Ectodermal cell (in vitro differentiated cells): ENCODE data around the gene UGT1A3.

Experiments used
- H3K27ac ChIP-seq: 2 replicates; pipeline ENCODE4 v1.7.0; 2013; ENCODE audit warnings: mild to moderate bottlenecking, low read depth, low read length; ENCODE audit not compliant: insufficient read depth, poor library complexity, severe bottlenecking
- H3K27me3 ChIP-seq: 2 replicates; pipeline ENCODE4 v1.7.0; 2013; ENCODE audit warnings: mild to moderate bottlenecking, low read length; ENCODE audit not compliant: insufficient read depth, control insufficient read depth, poor library complexity, severe bottlenecking
- H3K36me3 ChIP-seq: one replicate; pipeline ENCODE4 v1.7.0; 2013; ENCODE audit warnings: low read length; ENCODE audit not compliant: control insufficient read depth, insufficient read depth
- H3K4me1 ChIP-seq: one replicate; pipeline ENCODE4 v1.7.0; 2013; ENCODE audit warnings: low read length; ENCODE audit not compliant: control insufficient read depth, insufficient read depth
- H3K4me3 ChIP-seq: 2 replicates; pipeline ENCODE4 v1.7.0; 2013; ENCODE audit warnings: low read depth, low read length, control low read depth; ENCODE audit not compliant: insufficient read depth
- H3K9me3 ChIP-seq: 2 replicates; pipeline ENCODE4 v1.7.0; 2013; ENCODE audit warnings: mild to moderate bottlenecking, low read length, moderate library complexity; ENCODE audit not compliant: control insufficient read depth
- WGBS, 2 experiments: methylation state at CpG; one replicate each; pipeline ENCODE4 v1.1.7; 2013; ENCODE audit warnings: missing lambda C conversion rate in 2 of 2; 5-methylcytosine and 5-hydroxymethylcytosine counted together

Gene UGT1A3

DNA sequence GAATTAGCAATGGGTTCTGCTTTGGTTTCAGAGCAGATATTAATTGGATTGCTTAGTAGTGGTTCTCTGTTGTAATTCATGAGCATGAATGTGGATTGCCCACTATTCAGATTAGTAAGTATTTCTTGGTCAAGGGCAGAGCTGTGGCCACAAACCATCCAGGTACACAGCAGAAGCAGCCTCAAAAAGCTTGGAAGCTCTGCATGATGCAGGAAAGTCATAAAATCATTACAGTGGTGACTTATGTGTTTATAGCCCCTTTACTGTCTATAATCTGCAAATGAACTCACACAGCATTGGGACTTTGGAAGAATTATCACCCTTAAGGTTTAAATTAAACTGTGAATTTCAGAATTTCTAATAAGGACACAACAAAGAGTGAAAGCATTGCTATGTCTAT lies 29.3 kb downstream of the UGT1A3 start:
- H3K4me3 ChIP-seq = no peak overlapping the region
- H3K4me1 ChIP-seq = no peaks in the 10 kb centered on the region
- H3K9me3 ChIP-seq = no peaks in the 10 kb centered on the region
- no peak overlapping the region for H3K27ac ChIP-seq
- no peaks in the 10 kb centered on the region for H3K36me3 ChIP-seq
- H3K27me3 ChIP-seq = no peaks in the 10 kb centered on the region

DNA sequence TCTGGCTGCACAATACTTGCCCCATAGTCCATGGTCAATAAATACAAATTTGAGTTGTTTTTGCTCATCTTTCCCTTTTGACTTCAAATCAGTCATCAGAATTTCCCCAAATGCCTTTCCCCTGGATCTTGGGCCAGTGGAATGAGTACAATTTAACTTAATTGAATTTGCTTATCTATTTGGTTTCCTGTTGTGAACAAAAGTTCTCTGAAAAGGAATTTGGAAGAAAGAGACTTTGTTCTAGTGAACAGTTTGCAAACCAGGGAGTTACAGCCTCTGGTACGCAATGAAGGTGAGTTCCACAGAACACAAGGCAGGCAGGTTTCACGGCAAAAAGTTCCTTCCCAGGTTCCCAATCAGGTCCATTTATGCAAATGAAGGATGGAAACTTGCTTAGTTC lies 30.0 kb downstream of the UGT1A3 start:
- 94 to 97% methylated on average over 2 of the region's 2 CpGs for whole genome bisulfite sequencing, 2 experiments
- Histone ChIP-seq H3K27ac (no peak overlapping the region), H3K4me1 (no peaks in the 10 kb centered on the region), H3K9me3 (no peaks in the 10 kb centered on the region), H3K27me3 (no peaks in the 10 kb centered on the region), H3K36me3 (no peaks in the 10 kb centered on the region), H3K4me3 (no peak overlapping the region)

DNA sequence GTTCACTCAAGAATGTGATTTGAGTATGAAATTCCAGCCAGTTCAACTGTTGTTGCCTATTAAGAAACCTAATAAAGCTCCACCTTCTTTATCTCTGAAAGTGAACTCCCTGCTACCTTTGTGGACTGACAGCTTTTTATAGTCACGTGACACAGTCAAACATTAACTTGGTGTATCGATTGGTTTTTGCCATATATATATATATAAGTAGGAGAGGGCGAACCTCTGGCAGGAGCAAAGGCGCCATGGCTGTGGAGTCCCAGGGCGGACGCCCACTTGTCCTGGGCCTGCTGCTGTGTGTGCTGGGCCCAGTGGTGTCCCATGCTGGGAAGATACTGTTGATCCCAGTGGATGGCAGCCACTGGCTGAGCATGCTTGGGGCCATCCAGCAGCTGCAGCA lies 31.2 kb downstream of the UGT1A3 start, which contains the start of gene UGT1A1:
Gene UGT1A1 (plus strand): TSS at position 228 of the 400 bp plus-strand sequence. CDS start 18 bp downstream, at position 246.
- Histone ChIP-seq H3K27me3 (no peaks in the 10 kb centered on the region), H3K9me3 (no peaks in the 10 kb centered on the region), H3K27ac (no peak within 1 kb of the TSS), H3K4me3 (no peak within 1 kb of the TSS), H3K36me3 (no peaks in the 10 kb centered on the region), H3K4me1 (no peaks in the 10 kb centered on the region)
- 95 to 97% methylated on average over 4 to 6 of the region's 6 CpGs for WGBS, 2 experiments

DNA sequence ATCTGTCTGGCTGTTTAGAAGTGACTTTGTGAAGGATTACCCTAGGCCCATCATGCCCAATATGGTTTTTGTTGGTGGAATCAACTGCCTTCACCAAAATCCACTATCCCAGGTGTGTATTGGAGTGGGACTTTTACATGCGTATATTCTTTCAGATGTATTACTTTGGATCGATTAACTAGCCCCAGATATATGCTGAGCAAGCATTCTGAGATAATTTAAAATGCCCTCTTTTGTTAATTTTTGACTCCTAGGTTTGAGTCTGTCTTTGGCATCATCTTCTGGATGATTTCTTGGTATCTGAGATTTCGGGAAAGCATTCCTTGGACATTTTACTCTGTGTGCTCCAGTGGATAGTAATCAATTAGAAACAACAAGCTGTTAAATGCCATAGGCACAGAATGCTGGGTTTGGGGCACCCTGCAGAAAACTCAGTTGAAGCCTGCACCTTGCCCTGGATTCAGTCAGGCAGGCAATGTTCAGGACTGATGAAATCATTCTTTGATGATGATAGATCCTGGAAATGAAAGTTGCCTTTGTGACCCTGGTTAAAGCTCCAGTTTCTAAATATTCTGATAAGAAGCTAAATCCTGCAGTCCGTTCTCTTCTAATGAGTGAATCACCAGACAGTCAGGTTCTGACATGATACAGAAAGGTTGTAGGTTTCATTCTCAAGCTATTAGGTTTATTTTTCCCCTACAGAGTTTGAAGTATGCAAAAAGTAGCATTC lies 32.4 kb downstream of the UGT1A3 start:
- Histone ChIP-seq H3K4me3 (no peak overlapping the region), H3K36me3 (no peaks in the 10 kb centered on the region), H3K9me3 (no peaks in the 10 kb centered on the region), H3K27ac (no peak overlapping the region), H3K27me3 (no peaks in the 10 kb centered on the region), H3K4me1 (no peaks in the 10 kb centered on the region)
- WGBS, 2 experiments = 93 to 95% methylated on average over 4 of the region's 4 CpGs

DNA sequence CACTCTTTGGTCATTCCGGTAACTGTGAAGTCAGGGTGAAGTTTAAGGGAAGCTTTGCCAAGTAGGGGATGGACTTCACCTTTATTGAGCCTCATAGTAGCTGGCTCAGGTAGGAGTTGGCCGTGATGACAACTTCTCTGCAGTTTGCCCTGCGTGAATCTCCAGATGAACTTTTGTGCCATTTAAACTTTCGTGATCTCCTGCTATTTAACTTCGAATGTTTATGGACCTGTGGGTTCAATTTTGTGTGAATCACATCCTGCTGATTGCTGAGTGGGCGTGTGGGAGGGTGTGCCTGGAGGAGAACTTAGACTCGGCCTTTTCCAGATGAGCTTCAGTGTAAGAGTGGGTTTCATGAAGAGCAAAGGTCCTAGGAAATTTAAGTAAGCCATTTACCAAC lies 35.4 kb downstream of the UGT1A3 start:
- WGBS, 2 experiments = 92% methylated on average over 7 of the region's 7 CpGs
- H3K36me3 ChIP-seq = no peaks in the 10 kb centered on the region
- no peaks in the 10 kb centered on the region for H3K4me1 ChIP-seq
- H3K4me3 ChIP-seq = no peak overlapping the region
- no peaks in the 10 kb centered on the region for H3K9me3 ChIP-seq
- H3K27ac ChIP-seq = no peak overlapping the region
- no peaks in the 10 kb centered on the region for H3K27me3 ChIP-seq

DNA sequence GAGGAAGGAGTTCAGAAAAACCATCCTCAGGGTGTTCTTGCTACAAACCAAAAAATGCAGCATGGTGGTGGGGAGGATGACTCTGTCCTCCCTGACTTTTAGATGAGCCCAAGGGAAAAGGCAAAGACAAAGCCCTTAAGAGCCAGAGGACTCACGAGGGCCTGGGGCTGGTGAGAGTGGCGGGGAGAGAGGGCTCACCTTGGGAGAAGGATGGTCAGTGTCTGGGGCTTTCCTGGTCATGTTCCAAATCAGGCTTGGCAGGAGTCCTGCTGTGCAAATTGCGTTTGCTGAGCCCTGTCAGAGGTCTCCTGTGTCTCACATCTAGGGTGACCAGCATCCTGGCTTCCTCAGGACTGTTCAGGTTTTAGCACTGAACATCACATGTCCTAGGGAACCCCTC lies 35.9 kb downstream of the UGT1A3 start:
- Histone ChIP-seq H3K4me3 (no peak overlapping the region), H3K27me3 (no peaks in the 10 kb centered on the region), H3K36me3 (no peaks in the 10 kb centered on the region), H3K27ac (no peak overlapping the region), H3K4me1 (no peaks in the 10 kb centered on the region), H3K9me3 (no peaks in the 10 kb centered on the region)
- 85 to 91% methylated on average over 3 of the region's 3 CpGs for WGBS, 2 experiments

DNA sequence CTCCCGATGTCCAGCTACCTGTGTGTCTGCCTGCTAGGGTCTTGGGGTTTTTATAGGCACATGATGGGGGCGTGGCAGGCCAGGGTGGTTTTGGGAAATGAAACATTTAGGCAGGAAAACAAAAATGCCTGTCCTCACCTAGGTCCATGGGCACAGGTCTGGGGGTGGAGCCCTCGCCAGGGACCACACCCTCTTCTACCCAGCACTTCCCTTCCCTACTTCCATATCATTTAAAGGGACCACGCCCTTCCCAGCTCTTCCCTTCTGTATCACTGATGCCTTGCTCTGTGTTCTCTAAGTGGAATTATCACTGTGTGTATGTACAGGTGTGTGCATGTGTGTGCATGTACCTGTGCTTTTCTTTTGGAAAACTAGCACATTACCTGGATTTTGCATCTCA lies 37.6 kb downstream of the UGT1A3 start:
- no peak overlapping the region for H3K27ac ChIP-seq
- no peaks in the 10 kb centered on the region for H3K9me3 ChIP-seq
- WGBS, 2 experiments = 92 to 93% methylated on average over 3 to 4 of the region's 4 CpGs

DNA sequence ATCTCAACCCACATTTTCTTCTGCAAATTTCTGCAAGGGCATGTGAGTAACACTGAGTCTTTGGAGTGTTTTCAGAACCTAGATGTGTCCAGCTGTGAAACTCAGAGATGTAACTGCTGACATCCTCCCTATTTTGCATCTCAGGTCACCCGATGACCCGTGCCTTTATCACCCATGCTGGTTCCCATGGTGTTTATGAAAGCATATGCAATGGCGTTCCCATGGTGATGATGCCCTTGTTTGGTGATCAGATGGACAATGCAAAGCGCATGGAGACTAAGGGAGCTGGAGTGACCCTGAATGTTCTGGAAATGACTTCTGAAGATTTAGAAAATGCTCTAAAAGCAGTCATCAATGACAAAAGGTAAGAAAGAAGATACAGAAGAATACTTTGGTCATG lies 39.2 kb downstream of the UGT1A3 start:
- no peak overlapping the region for H3K27ac ChIP-seq
- no peaks in the 10 kb centered on the region for H3K4me1 ChIP-seq
- no peaks in the 10 kb centered on the region for H3K27me3 ChIP-seq
- no peaks in the 10 kb centered on the region for H3K36me3 ChIP-seq
- no peaks in the 10 kb centered on the region for H3K9me3 ChIP-seq
- 78 to 81% methylated on average over 4 of the region's 4 CpGs for WGBS, 2 experiments
- H3K4me3 ChIP-seq = no peak overlapping the region

More for the DNA sequence above, 37.6 kb downstream of the UGT1A3 start:
- H3K36me3 ChIP-seq = no peaks in the 10 kb centered on the region
- no peaks in the 10 kb centered on the region for H3K27me3 ChIP-seq
- H3K4me3 ChIP-seq = no peak overlapping the region
- no peaks in the 10 kb centered on the region for H3K4me1 ChIP-seq

DNA sequence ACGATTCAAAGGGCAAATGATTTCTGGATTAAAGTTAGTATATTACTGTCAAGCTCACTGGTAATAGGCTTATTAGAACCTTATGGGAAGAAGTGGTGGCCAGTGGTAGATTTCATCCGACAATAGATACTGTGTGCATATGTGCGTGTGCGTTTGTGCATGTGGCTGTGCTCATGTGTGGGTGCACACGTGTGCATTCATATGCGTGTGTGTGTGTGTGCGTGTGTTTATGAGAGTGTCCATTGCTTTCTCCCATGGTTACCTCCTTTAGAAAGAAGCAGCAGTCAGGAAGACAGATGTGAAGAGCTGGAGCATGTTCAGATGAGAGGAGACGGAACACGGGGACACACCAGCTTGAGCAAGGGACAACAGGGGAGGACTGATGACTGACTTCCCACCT lies 40.4 kb downstream of the UGT1A3 start:
- H3K4me3 ChIP-seq = no peak overlapping the region
- H3K4me1 ChIP-seq = no peaks in the 10 kb centered on the region
- no peaks in the 10 kb centered on the region for H3K36me3 ChIP-seq
- H3K27me3 ChIP-seq = no peaks in the 10 kb centered on the region
- H3K27ac ChIP-seq = no peak overlapping the region
- 93 to 95% methylated on average over 9 of the region's 9 CpGs for WGBS, 2 experiments
- H3K9me3 ChIP-seq = no peaks in the 10 kb centered on the region

DNA sequence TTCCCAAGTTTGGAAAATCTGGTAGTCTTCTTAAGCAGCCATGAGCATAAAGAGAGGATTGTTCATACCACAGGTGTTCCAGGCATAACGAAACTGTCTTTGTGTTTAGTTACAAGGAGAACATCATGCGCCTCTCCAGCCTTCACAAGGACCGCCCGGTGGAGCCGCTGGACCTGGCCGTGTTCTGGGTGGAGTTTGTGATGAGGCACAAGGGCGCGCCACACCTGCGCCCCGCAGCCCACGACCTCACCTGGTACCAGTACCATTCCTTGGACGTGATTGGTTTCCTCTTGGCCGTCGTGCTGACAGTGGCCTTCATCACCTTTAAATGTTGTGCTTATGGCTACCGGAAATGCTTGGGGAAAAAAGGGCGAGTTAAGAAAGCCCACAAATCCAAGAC lies 43.3 kb downstream of the UGT1A3 start:
- Histone ChIP-seq H3K27me3 (no peaks in the 10 kb centered on the region), H3K27ac (no peak overlapping the region), H3K4me3 (no peak overlapping the region), H3K36me3 (no peaks in the 10 kb centered on the region), H3K4me1 (no peaks in the 10 kb centered on the region), H3K9me3 (no peaks in the 10 kb centered on the region)
- 94 to 96% methylated on average over 16 of the region's 16 CpGs for WGBS, 2 experiments

DNA sequence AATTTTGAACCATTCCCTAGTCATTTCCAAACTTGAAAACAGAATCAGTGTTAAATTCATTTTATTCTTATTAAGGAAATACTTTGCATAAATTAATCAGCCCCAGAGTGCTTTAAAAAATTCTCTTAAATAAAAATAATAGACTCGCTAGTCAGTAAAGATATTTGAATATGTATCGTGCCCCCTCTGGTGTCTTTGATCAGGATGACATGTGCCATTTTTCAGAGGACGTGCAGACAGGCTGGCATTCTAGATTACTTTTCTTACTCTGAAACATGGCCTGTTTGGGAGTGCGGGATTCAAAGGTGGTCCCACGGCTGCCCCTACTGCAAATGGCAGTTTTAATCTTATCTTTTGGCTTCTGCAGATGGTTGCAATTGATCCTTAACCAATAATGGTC lies 43.7 kb downstream of the UGT1A3 start:
- Histone ChIP-seq H3K36me3 (no peaks in the 10 kb centered on the region), H3K27ac (no peak overlapping the region), H3K4me1 (no peaks in the 10 kb centered on the region), H3K9me3 (no peaks in the 10 kb centered on the region), H3K4me3 (no peak overlapping the region), H3K27me3 (no peaks in the 10 kb centered on the region)
- WGBS, 2 experiments = 87 to 88% methylated on average over 5 of the region's 5 CpGs
